Measurements from ENCODE around the gene SASH3.

Gene SASH3

GRCh38 chrX:129754056-129755024 is 25.4 kb upstream of the SASH3 start:
- in situ Hi-C loops (cut with HindIII; ENCODE audit: low pct_ligation_motif_present, low pct_unique_long_range_greater_than_20kb, low sequenced_read_pairs) = no loop called here
- DNase-seq = peak; percentile 4

DNA sequence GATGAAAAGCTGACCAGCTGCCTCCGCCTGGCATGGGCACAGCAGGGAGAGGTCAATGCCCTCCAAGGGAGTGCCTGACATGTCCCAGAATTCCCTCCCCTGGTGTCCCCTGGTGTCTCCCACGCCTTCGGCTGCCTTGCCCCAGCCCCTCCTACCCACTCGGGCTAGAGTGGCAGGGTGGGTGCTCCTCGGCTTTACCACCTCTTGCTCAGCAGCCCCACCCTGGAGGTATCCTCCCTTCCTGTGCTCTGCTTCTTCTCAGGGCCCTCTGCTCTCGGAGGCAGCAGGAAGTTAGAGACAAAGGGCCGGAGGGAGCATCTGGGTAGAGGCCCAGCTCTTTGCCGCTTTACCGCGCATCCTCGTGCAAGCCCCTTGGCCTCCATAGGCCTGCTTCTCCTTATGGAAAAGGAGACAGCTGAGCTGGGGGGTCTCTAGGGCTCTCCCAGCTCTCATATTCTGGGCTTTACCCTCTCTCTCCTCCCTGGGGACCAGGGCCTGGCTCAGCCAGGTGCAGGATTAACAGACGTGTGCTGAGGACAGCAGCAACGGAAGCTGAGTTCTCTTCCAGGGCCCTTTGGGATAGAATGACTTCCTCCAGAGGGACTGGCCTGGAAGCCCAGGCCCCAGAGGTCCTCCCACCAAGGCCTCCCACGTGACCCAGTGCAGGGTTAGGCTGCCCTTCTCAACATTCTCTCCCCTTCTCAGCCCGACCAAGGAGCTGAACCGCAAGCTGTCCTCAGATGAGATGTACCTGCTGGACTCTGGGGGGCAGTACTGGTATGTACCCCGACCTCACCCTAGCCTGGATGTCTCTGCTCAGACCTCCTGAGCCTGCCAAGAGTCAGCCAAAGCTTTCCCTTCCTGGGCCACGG is 23.7 kb upstream of the SASH3 start:
- no peak for DNase-seq
- in situ Hi-C loops (cut with HindIII; ENCODE audit: low pct_ligation_motif_present, low pct_unique_long_range_greater_than_20kb, low sequenced_read_pairs) = no loop called here

DNA sequence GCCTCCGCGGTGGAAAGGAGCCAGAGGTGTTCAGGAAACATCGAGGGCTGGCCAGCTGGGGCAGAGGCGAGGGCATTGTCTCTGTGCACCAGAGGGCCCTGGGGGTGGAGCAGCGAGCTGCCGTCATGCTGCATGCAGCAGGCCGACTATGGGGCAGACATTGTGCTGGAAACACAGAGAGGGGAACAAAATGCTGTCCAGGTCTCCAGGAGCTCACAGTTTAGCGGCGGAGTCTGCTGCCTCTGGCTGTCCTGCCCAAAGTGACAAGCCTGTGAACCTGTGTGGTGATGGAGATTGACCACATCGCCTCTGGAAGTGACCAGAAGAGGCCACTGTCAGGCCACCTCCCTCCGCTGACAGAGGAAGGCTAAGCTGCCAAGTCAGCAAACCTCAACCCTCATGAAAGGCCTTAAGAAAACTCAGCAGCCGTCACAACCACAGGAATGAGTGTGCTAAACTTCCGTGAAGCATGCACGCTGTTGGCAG is 20.1 kb upstream of the SASH3 start:
- in situ Hi-C loops (cut with HindIII; ENCODE audit: low pct_ligation_motif_present, low pct_unique_long_range_greater_than_20kb, low sequenced_read_pairs) = no loop called here

DNA sequence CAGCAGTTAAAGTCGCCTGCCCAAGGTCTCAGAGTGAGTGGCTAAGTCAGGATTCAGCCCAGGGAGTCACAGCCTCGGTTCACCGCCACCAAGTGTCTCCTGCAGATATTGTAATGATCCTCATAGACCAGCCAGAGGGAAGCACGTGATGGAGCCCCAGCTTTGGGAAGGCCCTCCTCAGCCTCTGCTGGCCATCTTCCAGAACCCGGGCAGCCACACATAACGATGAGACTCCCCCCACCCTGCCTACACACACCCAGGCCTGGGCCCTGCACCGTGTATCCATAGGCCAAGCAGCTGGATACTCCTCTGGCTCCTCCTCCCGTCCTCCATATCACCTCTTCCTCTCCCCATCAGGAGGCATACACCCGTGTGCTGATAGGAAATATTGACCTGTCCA is 19.6 kb upstream of the SASH3 start:
- DNase-seq = no peak
- in situ Hi-C loops (cut with HindIII; ENCODE audit: low pct_ligation_motif_present, low pct_unique_long_range_greater_than_20kb, low sequenced_read_pairs) = no loop called here

More for the DNA sequence above, 20.1 kb upstream of the SASH3 start:
- no peak for DNase-seq

DNA sequence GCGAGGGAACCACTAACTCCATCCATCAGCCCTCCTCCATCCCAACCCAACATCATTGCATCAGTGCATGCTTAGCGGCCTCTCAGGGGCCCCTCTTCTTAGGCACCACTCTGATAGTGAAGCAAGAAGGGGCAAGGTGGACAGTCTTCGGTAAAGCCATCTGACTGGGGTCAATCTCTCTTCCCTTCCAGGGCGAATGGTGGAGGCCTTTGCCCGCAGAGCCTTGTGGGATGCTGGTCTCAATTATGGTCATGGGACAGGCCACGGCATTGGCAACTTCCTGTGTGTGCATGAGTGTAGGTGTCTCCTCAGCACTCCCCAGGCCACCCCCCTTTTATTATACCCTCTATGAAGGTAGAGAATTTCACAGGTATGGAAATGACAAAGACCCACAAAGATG is 18.8 kb upstream of the SASH3 start:
- no peak for DNase-seq
- in situ Hi-C loops (cut with HindIII; ENCODE audit: low pct_ligation_motif_present, low pct_unique_long_range_greater_than_20kb, low sequenced_read_pairs) = no loop called here

DNA sequence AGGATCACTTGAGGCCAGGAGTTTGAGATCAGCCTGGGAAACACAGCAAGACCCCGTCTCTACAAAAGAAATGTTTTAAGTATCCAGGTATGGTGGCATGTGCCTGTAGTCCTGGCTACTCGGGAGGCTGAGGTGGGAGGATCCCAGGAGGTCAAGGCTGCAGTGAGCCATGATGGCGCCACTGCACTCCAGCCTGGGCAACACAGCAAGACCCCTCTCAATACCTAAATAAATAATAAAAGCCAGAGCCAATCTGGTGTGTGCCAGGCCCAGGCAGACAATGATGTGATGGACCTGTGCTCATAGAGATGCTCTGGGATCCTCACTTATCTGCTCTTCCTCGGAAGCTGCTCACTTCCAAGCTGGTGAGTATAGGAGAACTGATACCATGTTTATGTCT is 18.2 kb upstream of the SASH3 start:
- in situ Hi-C loops (cut with HindIII; ENCODE audit: low pct_ligation_motif_present, low pct_unique_long_range_greater_than_20kb, low sequenced_read_pairs) = no loop called here
- DNase-seq = no peak

GRCh38 chrX:129762448-129762847 is 17.3 kb upstream of the SASH3 start:
- DNase-seq = no peak
- in situ Hi-C loops (cut with HindIII; ENCODE audit: low pct_ligation_motif_present, low pct_unique_long_range_greater_than_20kb, low sequenced_read_pairs) = no loop called here

GRCh38 chrX:129763666-129764065 is 16.1 kb upstream of the SASH3 start:
- no peak for DNase-seq
- in situ Hi-C loops (cut with HindIII; ENCODE audit: low pct_ligation_motif_present, low pct_unique_long_range_greater_than_20kb, low sequenced_read_pairs) = no loop called here

GRCh38 chrX:129768186-129768585 is 11.6 kb upstream of the SASH3 start:
- in situ Hi-C loops (cut with HindIII; ENCODE audit: low pct_ligation_motif_present, low pct_unique_long_range_greater_than_20kb, low sequenced_read_pairs) = no loop called here

GRCh38 chrX:129768586-129769466 is 10.9 kb upstream of the SASH3 start:
- DNase-seq = no peak
- in situ Hi-C loops (cut with HindIII; ENCODE audit: low pct_ligation_motif_present, low pct_unique_long_range_greater_than_20kb, low sequenced_read_pairs) = no loop called here

More at GRCh38 chrX:129768186-129768585, 11.6 kb upstream of the SASH3 start:
- no peak for DNase-seq

GRCh38 chrX:129769467-129770154 is 10.1 kb upstream of the SASH3 start:
- no peak for DNase-seq

GRCh38 chrX:129771266-129771995 is 8.3 kb upstream of the SASH3 start:
- DNase-seq = no peak
- in situ Hi-C loops (cut with HindIII; ENCODE audit: low pct_ligation_motif_present, low pct_unique_long_range_greater_than_20kb, low sequenced_read_pairs) = no loop called here

More at GRCh38 chrX:129769467-129770154, 10.1 kb upstream of the SASH3 start:
- in situ Hi-C loops (cut with HindIII; ENCODE audit: low pct_ligation_motif_present, low pct_unique_long_range_greater_than_20kb, low sequenced_read_pairs) = no loop called here

DNA sequence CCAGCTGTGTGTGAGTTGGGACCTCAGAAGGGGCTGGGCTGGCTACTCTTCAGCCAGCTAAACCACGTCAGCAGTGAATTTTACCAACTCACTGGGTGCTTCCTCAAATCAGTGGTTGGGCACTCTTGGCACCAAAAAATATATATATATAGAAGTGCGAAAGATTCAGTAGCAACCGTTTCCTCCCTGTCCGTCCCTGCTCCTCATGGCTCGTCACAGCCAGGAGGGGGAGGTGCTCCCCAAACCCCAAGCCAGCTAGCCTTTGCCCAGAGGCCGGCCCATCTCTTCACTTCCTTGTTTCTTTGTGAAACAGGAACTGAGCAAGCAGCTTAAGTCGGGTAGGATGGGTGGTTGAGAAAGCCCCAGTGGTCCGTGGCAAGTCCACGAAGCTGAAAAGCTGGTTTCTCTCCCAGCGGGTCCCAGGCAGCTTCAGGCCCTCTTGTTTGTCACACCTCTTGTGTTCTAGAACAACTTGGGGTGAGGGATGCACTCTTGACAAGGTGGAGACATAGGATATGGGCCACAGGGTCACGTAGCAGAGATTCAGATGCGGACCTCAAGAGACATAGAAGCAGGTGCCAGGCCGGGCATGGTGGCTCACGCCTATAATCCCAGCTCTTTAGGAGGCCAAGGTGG is 6.8 kb upstream of the SASH3 start:
- in situ Hi-C loops (cut with HindIII; ENCODE audit: low pct_ligation_motif_present, low pct_unique_long_range_greater_than_20kb, low sequenced_read_pairs) = no loop called here
- DNase-seq = no peak

- no peak for DNase-seq
- in situ Hi-C loops (cut with HindIII; ENCODE audit: low pct_ligation_motif_present, low pct_unique_long_range_greater_than_20kb, low sequenced_read_pairs) = no loop called here
Measured at GRCh38 chrX:129773649-129774458, 5.9 kb upstream of the SASH3 start.

DNA sequence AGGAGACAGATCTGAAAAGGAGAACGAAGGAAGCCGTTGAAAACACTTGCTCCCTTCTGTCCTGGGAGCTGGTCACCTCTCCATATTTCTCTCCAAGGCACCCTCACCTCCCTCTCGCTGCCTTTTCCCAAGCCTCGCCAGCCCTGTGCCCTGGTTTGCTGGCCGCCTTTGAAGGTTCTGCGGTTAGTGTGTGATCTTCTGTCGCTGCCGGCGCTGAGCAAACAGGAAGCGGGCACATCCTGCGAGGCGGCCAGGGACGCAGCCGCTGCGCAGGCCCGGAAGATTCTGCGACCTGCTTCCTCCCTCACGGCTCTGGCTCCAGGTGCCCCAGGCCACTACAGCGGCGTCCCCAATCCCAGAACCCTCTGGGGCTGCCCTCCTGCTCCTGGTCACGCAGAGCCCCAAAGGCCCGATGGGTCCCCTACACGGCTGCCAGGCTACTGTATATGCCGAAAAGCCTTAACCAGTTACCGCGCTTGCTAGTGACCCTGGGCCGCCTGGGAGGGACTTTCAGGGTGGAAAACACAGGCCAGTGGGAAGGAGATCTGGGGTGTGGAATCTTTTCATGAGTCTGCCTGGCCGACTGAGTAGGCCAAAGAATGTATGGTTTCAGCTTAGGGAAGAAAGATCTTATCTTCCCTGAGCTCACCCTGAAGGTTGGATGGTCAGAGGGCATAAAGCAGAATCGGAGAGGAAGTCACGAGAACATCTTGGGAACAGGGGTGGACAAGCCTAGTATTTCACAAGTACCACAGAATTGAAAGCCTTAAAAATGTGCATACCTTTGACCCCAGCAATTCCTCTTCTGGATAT is 2.3 kb upstream of the SASH3 start:
- DNase-seq = no peak

More for the DNA sequence above, 2.3 kb upstream of the SASH3 start:
- in situ Hi-C loops (cut with HindIII; ENCODE audit: low pct_ligation_motif_present, low pct_unique_long_range_greater_than_20kb, low sequenced_read_pairs) = no loop called here
